ENCODE data around the gene ADARB2.
"Not testable (repeated sequence)": the region's sequence is repeated elsewhere in the genome, so short reads cannot be mapped to it uniquely, and the experiment has no call there.

Gene ADARB2

GRCh38 chr10:1633783-1634182 lies 103.5 kb downstream of the ADARB2 start:
- DNase-seq = no peak

- no peak for DNase-seq
Observed at GRCh38 chr10:1632596-1632995, 104.7 kb downstream of the ADARB2 start.

GRCh38 chr10:1632141-1632540 lies 105.2 kb downstream of the ADARB2 start:
- DNase-seq = no peak

- DNase-seq = no peak
Observed at GRCh38 chr10:1631282-1631681, 106.0 kb downstream of the ADARB2 start.

GRCh38 chr10:1630304-1630703 lies 107.0 kb downstream of the ADARB2 start:
- no peak for DNase-seq

- no peak for DNase-seq
Observed at GRCh38 chr10:1629326-1630198, 107.8 kb downstream of the ADARB2 start.

GRCh38 chr10:1628757-1629156 lies 108.6 kb downstream of the ADARB2 start:
- no peak for DNase-seq

- no peak for DNase-seq
Observed at GRCh38 chr10:1627945-1628344, 109.4 kb downstream of the ADARB2 start.

GRCh38 chr10:1626835-1627234 lies 110.5 kb downstream of the ADARB2 start:
- DNase-seq = no peak

- no peak for DNase-seq
Observed at GRCh38 chr10:1626410-1626809, 110.9 kb downstream of the ADARB2 start.

- no peak for DNase-seq
Observed at GRCh38 chr10:1625731-1626130, 111.6 kb downstream of the ADARB2 start.

GRCh38 chr10:1625079-1625478 lies 112.2 kb downstream of the ADARB2 start:
- no peak for DNase-seq

- no peak for DNase-seq
Observed at GRCh38 chr10:1624240-1624639, 113.1 kb downstream of the ADARB2 start.

- no peak for DNase-seq
Observed at GRCh38 chr10:1620803-1621202, 116.5 kb downstream of the ADARB2 start.

- not testable (repeated sequence) for DNase-seq
Observed at GRCh38 chr10:1617376-1618317, 119.7 kb downstream of the ADARB2 start.

GRCh38 chr10:1616701-1617100 lies 120.6 kb downstream of the ADARB2 start:
- DNase-seq = not testable (repeated sequence)

GRCh38 chr10:1615186-1615954 lies 122.0 kb downstream of the ADARB2 start:
- no peak for DNase-seq

- DNase-seq = no peak
Observed at GRCh38 chr10:1613511-1613910, 123.8 kb downstream of the ADARB2 start.

- no peak for DNase-seq
Observed at GRCh38 chr10:1612908-1613307, 124.4 kb downstream of the ADARB2 start.

GRCh38 chr10:1611936-1612550 lies 125.3 kb downstream of the ADARB2 start:
- DNase-seq = no peak

GRCh38 chr10:1610986-1611770 lies 126.1 kb downstream of the ADARB2 start:
- no peak for DNase-seq

- no peak for DNase-seq
Observed at GRCh38 chr10:1609648-1609970, 127.7 kb downstream of the ADARB2 start.

All from NCI-H69 (cell line).